Psoas muscle (tissue), 8 donors: ENCODE results near the gene ODC1. TPM values are rescaled to one million over a fixed set of nuclear protein-coding genes. Genes with fewer than 3 reads are reported as not detected.

ENCODE experiments used
- ATAC-seq, 4 donors: fragments of 200-7000 bp; cut with Tn5 transposase; one replicate each; pipeline ENCODE4 v1.9.1; 2020; ENCODE audit warnings: moderate library complexity in 3 of 4, mild to moderate bottlenecking in 2 of 4
- DNase-seq, 2 donors: peaks; one replicate each; pipeline ENCODE4 v3.0.0-alpha.2; 2020
- H3K27ac ChIP-seq: fragments of 200-600 bp; one replicate; pipeline ENCODE4 v1.8.0; 2022
- H3K27me3 ChIP-seq, 3 donors: fragments of 200-600 bp in 1 of 3; one replicate each; pipeline versions ENCODE4 v1.6.1 to v1.8.0; 2013 to 2022; ENCODE audit warnings: low read length in 2 of 3, mild to moderate bottlenecking in 2 of 3, moderate library complexity in 1 of 3; ENCODE audit not compliant: insufficient read depth in 3 of 3
- H3K36me3 ChIP-seq, 2 donors: fragments of 200-600 bp in 1 of 2; one replicate each; pipeline versions ENCODE4 v1.6.1 to v1.8.0; 2013 to 2022; ENCODE audit warnings: low read depth in 1 of 2, mild to moderate bottlenecking in 1 of 2, moderate library complexity in 1 of 2; ENCODE audit not compliant: insufficient read depth in 1 of 2
- H3K4me1 ChIP-seq: fragments of 200-600 bp; one replicate; pipeline ENCODE4 v1.8.0; 2022
- H3K4me3 ChIP-seq: fragments of 200-600 bp; one replicate; pipeline ENCODE4 v1.8.0; 2022; ENCODE audit warnings: mild to moderate bottlenecking
- H3K9me3 ChIP-seq: fragments of 200-600 bp; one replicate; pipeline ENCODE4 v1.8.0; 2022
- WGBS, 3 donors: extraction: QIAGEN DNeasy Blood & Tissue Kit; methylation state at CpG; one replicate each; pipeline versions ENCODE4 v1.1.6 to v1.1.7; 2013; 5-methylcytosine and 5-hydroxymethylcytosine counted together
- intact Hi-C, 2 donors: fragments of 100-400 bp; cut with DNase I; formaldehyde crosslinking; loops; one replicate each; pipeline versions ENCODE4 v1.11.0 to v1.14.2; 2022
- polyA plus RNA-seq, 3 donors: library from polyadenylated mRNA; stranded (reverse); fragments of 200-250 nt; gene quantifications; one replicate each; pipeline ENCODE4 v1.2.3, GENCODE V29; 2013
- total RNA-seq, 4 donors: library from RNA; stranded (reverse); fragmentation: NEBNext Ultra II Directional in 2 of 4; extraction: Animal tissue kit (Norgen Biotek cat#: 25700) in 2 of 4; gene quantifications; one replicate each; pipeline versions ENCODE4 v1.2.1 to v1.2.4, GENCODE V29; 2021 to 2023
- TF ChIP-seq, protein P1 (sequence below): fragments of 200-600 bp; IDR thresholded peaks from one replicate; pipeline ENCODE4 v1.8.0; 2022; ENCODE audit warnings: antibody characterized with exemption
- donor health status: healthy with polysubstance abuse.
- donor health status: DM: no; HTN: no; CAD: no; lungs with moderate emphysema.
- donor health status: Bipolar disorder and iron deficiency.
- donor health status: healthy.
- donor health status: DM: yes; HTN: yes; CAD: no.
- donor health status: DM: no; HTN: no; CAD: no.
- donor health status: DM: no; HTN: no; CAD: no.
- donor health status: DM: yes; HTN: yes; CAD: no.

ODC1 gene
- total and polyA plus RNA-seq, 7 donors, result 56.8 to 226 (median 106) TPM

- Histone ChIP-seq H3K4me3 (no peak overlapping the region), H3K4me1 (peaks cover 8% of the 10 kb centered on the region), H3K36me3 (no peaks in the 10 kb centered on the region), H3K27ac (no peak overlapping the region), H3K9me3 (no peaks in the 10 kb centered on the region), H3K27me3 (no peaks in the 10 kb centered on the region)
- DNase-seq, result no peak
- intact Hi-C loops, result no loop called here
- WGBS, 3 donors, result 71 to 86% (median 83%) methylated on average over 4 of the region's 4 CpGs
- no peak for ATAC-seq
- TF ChIP-seq, protein P1, sequence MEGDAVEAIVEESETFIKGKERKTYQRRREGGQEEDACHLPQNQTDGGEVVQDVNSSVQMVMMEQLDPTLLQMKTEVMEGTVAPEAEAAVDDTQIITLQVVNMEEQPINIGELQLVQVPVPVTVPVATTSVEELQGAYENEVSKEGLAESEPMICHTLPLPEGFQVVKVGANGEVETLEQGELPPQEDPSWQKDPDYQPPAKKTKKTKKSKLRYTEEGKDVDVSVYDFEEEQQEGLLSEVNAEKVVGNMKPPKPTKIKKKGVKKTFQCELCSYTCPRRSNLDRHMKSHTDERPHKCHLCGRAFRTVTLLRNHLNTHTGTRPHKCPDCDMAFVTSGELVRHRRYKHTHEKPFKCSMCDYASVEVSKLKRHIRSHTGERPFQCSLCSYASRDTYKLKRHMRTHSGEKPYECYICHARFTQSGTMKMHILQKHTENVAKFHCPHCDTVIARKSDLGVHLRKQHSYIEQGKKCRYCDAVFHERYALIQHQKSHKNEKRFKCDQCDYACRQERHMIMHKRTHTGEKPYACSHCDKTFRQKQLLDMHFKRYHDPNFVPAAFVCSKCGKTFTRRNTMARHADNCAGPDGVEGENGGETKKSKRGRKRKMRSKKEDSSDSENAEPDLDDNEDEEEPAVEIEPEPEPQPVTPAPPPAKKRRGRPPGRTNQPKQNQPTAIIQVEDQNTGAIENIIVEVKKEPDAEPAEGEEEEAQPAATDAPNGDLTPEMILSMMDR, result no peak
These were observed 54.5 kb downstream of the ODC1 start for GRCh38 chr2:10393640-10393982.

- Histone ChIP-seq H3K9me3 (no peaks in the 10 kb centered on the region), H3K27me3 (no peaks in the 10 kb centered on the region), H3K36me3 (no peaks in the 10 kb centered on the region), H3K27ac (no peak overlapping the region), H3K4me3 (no peak overlapping the region), H3K4me1 (peaks cover 8% of the 10 kb centered on the region)
- WGBS, 3 donors, result 70 to 81% (median 72%) methylated on average over 9 of the region's 9 CpGs
- no peak for ATAC-seq
- intact Hi-C loops, result no loop called here
- TF ChIP-seq, protein P1, result no peak
- DNase-seq, result no peak
These were observed 55.0 kb downstream of the ODC1 start for GRCh38 chr2:10392951-10393639.

DNA sequence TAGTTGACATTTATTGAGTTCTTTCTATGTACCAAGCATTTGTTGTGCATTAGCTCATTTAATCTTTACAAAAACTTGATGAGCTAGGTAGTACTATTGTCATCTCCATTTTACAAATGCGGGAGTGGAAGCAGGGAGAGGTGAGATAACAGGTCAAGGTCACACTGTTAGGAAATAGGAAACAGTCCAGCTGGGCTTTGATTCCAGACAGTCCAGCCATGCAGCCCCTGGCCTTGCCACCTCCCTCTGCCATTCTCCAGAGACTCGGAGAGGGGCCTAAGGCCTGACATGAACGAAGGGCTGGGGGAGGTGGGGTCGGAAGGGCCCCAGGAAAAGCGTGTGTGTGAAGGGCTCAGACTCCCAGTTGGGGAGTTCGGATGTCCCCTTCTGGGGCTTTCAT lies 55.6 kb downstream of the ODC1 start:
- no peaks in the 10 kb centered on the region for H3K36me3 ChIP-seq
- ATAC-seq (no peak), DNase-seq (no peak)
- H3K27me3 ChIP-seq, result no peaks in the 10 kb centered on the region
- H3K4me3 ChIP-seq, result no peak overlapping the region
- intact Hi-C loops, result no loop called here
- H3K27ac ChIP-seq, result no peak overlapping the region
- no peaks in the 10 kb centered on the region for H3K9me3 ChIP-seq
- H3K4me1 ChIP-seq, result peaks cover 8% of the 10 kb centered on the region
- TF ChIP-seq, protein P1, result no peak
- 76 to 88% (median 83%) methylated on average over 6 of the region's 6 CpGs for WGBS, 3 donors

GRCh38 chr2:10392100-10392499 lies 56.0 kb downstream of the ODC1 start:
- H3K9me3 ChIP-seq, result no peaks in the 10 kb centered on the region
- H3K36me3 ChIP-seq, result no peaks in the 10 kb centered on the region
- TF ChIP-seq, protein P1, result no peak
- ATAC-seq, result no peak
- intact Hi-C loops, result no loop called here
- H3K27ac ChIP-seq, result no peak overlapping the region
- H3K27me3 ChIP-seq, result no peaks in the 10 kb centered on the region
- 94 to 97% (median 97%) methylated on average over 5 of the region's 5 CpGs for WGBS, 3 donors
- DNase-seq, result no peak
- H3K4me1 ChIP-seq, result peaks cover 8% of the 10 kb centered on the region
- H3K4me3 ChIP-seq, result no peak overlapping the region

GRCh38 chr2:10390369-10390801 lies 57.7 kb downstream of the ODC1 start:
- no peak for DNase-seq
- intact Hi-C loops, result no loop called here
- Histone ChIP-seq H3K27ac (no peak overlapping the region), H3K27me3 (no peaks in the 10 kb centered on the region), H3K4me1 (peaks cover 8% of the 10 kb centered on the region), H3K9me3 (no peaks in the 10 kb centered on the region), H3K4me3 (no peak overlapping the region), H3K36me3 (no peaks in the 10 kb centered on the region)
- ATAC-seq, result no peak
- WGBS, 3 donors, result 63 to 71% (median 69%) methylated on average over 6 of the region's 6 CpGs
- TF ChIP-seq, protein P1, result no peak
